HepG2 (cell line): ENCODE data around the gene WNT3A. TPM values are rescaled to one million over a fixed set of nuclear protein-coding genes. Genes with fewer than 3 reads are reported as not detected.

Experiments used
- HOXA9 ChIP-seq: sonication (generic); formaldehyde crosslinking; IDR thresholded peaks from 2 replicates; pipeline ENCODE4 v1.8.1; 2022; ENCODE audit warnings: missing genetic modification reagents, mild to moderate bottlenecking, moderate library complexity, borderline replicate concordance
- KDM5A ChIP-seq: fragments of 200-600 bp; sonication (generic); IDR thresholded peaks from 2 replicates; pipeline ENCODE4 v1.7.0; 2018; ENCODE audit warnings: antibody characterized with exemption, mild to moderate bottlenecking, low read length, borderline replicate concordance
- NFAT5 ChIP-seq: sonication (generic); formaldehyde crosslinking; IDR thresholded peaks from 2 replicates; pipeline ENCODE4 v1.4.0; 2020; ENCODE audit warnings: missing genetic modification reagents
- PAXIP1 ChIP-seq: sonication (generic); formaldehyde crosslinking; conservative IDR thresholded peaks from 2 replicates; pipeline ENCODE4 v1.4.0; 2020; ENCODE audit warnings: mild to moderate bottlenecking, missing genetic modification reagents, moderate library complexity
- PLSCR1 ChIP-seq: sonication (generic); formaldehyde crosslinking; IDR thresholded peaks from 2 replicates; pipeline ENCODE4 v1.5.0; 2020; ENCODE audit warnings: missing genetic modification reagents, mild to moderate bottlenecking, borderline replicate concordance
- ZBTB43 ChIP-seq: sonication (generic); formaldehyde crosslinking; conservative IDR thresholded peaks from 2 replicates; pipeline ENCODE4 v1.4.0; 2020; ENCODE audit warnings: missing genetic modification reagents
- ZBTB7A ChIP-seq: sonication (generic); formaldehyde crosslinking; IDR thresholded peaks from 2 replicates; pipeline ENCODE4 v1.8.0; 2022; ENCODE audit warnings: mild to moderate bottlenecking, missing genetic modification reagents
- ZNF75D ChIP-seq: sonication (generic); formaldehyde crosslinking; IDR thresholded peaks from 2 replicates; pipeline ENCODE4 v1.8.1; 2023; ENCODE audit warnings: missing genetic modification reagents, mild to moderate bottlenecking, borderline replicate concordance
- ZSCAN20 ChIP-seq: sonication (generic); formaldehyde crosslinking; IDR thresholded peaks from 2 replicates; pipeline ENCODE4 v1.4.0; 2020; ENCODE audit warnings: missing genetic modification reagents, mild to moderate bottlenecking, borderline replicate concordance
- polyA plus RNA-seq, 8 experiments: library from polyadenylated mRNA; depleted of rRNA in 3 of 8; stranded (reverse) in 7 of 8; unstranded in 1 of 8; fragments of >200 nt; fragmentation: Illumina TruSeq in 4 of 8; extraction: Trizol in 4 of 8; gene quantifications; 2 replicates each; pipeline versions ENCODE4 v1.2.1 to v1.2.3, GENCODE V29; 2011 to 2016; ENCODE audit warnings: low read depth in 4 of 8, missing spikeins in 1 of 8, mixed read lengths in 1 of 8; ENCODE audit not compliant: insufficient read depth in 1 of 8
- total RNA-seq, 5 experiments: library from RNA; depleted of rRNA; stranded (reverse); fragments of >200 nt; fragmentation: Illumina TruSeq; extraction: Trizol; gene quantifications; 2 replicates each; pipeline ENCODE4 v1.2.3, GENCODE V29; 2016; ENCODE audit warnings: low read depth in 1 of 5
- TF ChIP-seq, protein P1 (sequence below): sonication (generic); formaldehyde crosslinking; IDR thresholded peaks from 2 replicates; pipeline ENCODE4 v1.5.1; 2020; ENCODE audit warnings: mild to moderate bottlenecking, missing genetic modification reagents, moderate library complexity
- TF ChIP-seq, protein P2 (sequence below): sonication (generic); formaldehyde crosslinking; conservative IDR thresholded peaks from 2 replicates; pipeline ENCODE4 v1.4.0; 2020; ENCODE audit warnings: missing genetic modification reagents

WNT3A gene
- total and polyA plus RNA-seq, 2 of the 13 experiments (the other 11 are each of a cell fraction or from before 2014, with no cell fraction given) = not detected

DNA sequence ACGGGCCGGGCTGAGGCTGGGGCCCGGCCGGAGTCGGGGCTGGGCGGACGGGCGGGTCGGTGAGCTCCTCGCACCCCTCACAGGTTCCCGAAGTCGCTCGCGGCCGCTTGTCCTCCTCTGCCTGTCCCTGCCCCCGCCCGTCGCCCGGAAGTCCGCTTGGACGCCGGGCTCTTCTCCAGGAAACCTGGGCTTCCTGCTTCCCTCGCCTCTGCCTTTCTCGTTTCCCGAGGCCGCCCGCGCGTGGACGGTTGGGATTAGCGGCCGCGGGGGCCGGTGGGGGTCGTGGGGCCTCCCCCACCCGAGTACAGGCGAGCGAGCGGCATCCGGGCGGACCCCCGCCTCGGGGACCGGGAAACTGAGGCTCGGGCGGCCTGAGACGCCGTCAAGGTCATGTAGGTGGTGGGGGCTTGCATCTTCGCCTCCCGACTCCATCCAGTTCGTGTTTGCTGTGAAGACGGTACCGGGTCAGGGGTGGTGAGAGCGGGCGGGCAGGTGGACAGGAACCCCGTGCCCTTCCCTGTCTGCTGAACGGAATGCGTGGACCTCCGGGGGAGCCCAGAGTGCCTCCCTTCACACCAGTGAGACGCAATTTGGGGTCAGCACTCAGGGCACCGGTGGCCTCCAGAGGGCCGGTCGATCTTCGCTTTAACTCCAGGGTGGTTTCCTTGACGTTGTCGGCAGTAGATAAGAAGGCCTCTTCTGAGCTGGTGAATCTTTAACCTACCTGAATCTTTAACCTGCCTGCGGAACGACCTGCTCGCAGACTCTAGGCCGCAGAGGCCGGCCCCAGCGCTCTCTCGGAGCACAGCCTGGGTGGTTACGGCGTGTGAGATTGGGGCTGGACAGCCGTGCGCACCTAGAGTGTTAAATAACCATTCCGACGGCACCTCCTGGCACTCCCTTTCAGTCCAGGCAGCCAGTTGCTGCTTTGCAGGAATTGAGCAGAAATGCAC lies 76.4 kb downstream of the WNT3A start (continued):
- no peak for TF ChIP-seq HOXA9 (CRISPR knock-in tag)
- TF ChIP-seq ZNF75D (CRISPR knock-in tag) = no peak
- TF ChIP-seq ZBTB7A (CRISPR knock-in tag) = no peak
- TF ChIP-seq, protein P1, sequence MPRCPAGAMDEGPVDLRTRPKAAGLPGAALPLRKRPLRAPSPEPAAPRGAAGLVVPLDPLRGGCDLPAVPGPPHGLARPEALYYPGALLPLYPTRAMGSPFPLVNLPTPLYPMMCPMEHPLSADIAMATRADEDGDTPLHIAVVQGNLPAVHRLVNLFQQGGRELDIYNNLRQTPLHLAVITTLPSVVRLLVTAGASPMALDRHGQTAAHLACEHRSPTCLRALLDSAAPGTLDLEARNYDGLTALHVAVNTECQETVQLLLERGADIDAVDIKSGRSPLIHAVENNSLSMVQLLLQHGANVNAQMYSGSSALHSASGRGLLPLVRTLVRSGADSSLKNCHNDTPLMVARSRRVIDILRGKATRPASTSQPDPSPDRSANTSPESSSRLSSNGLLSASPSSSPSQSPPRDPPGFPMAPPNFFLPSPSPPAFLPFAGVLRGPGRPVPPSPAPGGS (CRISPR knock-in tag) = no peak
- TF ChIP-seq KDM5A = peak; percentile 16; the same call in 1 of the 2 replicates
- no peak for TF ChIP-seq NFAT5 (CRISPR knock-in tag)
- peak; percentile 48; the same call in 1 of the 2 replicates for TF ChIP-seq ZBTB43
- no peak for TF ChIP-seq PLSCR1 (CRISPR knock-in tag)
- TF ChIP-seq, protein P2, sequence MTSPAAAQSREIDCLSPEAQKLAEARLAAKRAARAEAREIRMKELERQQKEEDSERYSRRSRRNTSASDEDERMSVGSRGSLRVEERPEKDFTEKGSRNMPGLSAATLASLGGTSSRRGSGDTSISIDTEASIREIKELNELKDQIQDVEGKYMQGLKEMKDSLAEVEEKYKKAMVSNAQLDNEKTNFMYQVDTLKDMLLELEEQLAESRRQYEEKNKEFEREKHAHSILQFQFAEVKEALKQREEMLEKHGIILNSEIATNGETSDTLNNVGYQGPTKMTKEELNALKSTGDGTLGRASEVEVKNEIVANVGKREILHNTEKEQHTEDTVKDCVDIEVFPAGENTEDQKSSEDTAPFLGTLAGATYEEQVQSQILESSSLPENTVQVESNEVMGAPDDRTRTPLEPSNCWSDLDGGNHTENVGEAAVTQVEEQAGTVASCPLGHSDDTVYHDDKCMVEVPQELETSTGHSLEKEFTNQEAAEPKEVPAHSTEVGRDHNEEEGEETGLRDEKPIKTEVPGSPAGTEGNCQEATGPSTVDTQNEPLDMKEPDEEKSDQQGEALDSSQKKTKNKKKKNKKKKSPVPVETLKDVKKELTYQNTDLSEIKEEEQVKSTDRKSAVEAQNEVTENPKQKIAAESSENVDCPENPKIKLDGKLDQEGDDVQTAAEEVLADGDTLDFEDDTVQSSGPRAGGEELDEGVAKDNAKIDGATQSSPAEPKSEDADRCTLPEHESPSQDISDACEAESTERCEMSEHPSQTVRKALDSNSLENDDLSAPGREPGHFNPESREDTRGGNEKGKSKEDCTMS (CRISPR knock-in tag) = no peak
- TF ChIP-seq ZSCAN20 (CRISPR knock-in tag) = no peak
- TF ChIP-seq PAXIP1 (CRISPR knock-in tag) = peak; percentile 28; the same call in 1 of the 2 replicates
